Astrocyte (in vitro differentiated cells and primary cell): ENCODE data around the gene PDCD1. TPM values are rescaled to one million over a fixed set of nuclear protein-coding genes. Genes with fewer than 3 reads are reported as not detected.

Experiments
- DNase-seq: peaks from one replicate; pipeline ENCODE4 v3.0.0-alpha.2; 2010; ENCODE audit warnings: low read depth
- FAIRE-seq: peaks from 2 replicates; lab custom pipeline; 2011; peaks lifted over from hg19 to GRCh38; lab: Jason Lieb, UNC
- H2AFZ ChIP-seq: 2 replicates; pipeline ENCODE4 v1.6.0; 2012; ENCODE audit warnings: low read depth, low read length, inconsistent platforms
- H3K27ac ChIP-seq: 2 replicates; pipeline ENCODE4 v1.5.1; 2011; ENCODE audit warnings: low read depth, low read length, inconsistent platforms
- H3K27me3 ChIP-seq: 2 replicates; pipeline ENCODE4 v1.6.0; 2011; ENCODE audit warnings: low read length, inconsistent platforms; ENCODE audit not compliant: insufficient read depth
- H3K36me3 ChIP-seq: 2 replicates; pipeline ENCODE4 v1.5.1; 2011; ENCODE audit warnings: low read length, inconsistent platforms; ENCODE audit not compliant: insufficient read depth
- H3K4me1 ChIP-seq: 2 replicates; pipeline ENCODE4 v1.5.1; 2011; ENCODE audit warnings: low read length, inconsistent platforms; ENCODE audit not compliant: insufficient read depth
- H3K4me2 ChIP-seq: 2 replicates; pipeline ENCODE4 v1.6.0; 2012; ENCODE audit warnings: low read length, inconsistent platforms
- H3K4me3 ChIP-seq: 2 replicates; pipeline ENCODE4 v1.5.1; 2011; ENCODE audit warnings: low read depth, mild to moderate bottlenecking, low read length, inconsistent platforms; ENCODE audit not compliant: insufficient read depth
- H3K79me2 ChIP-seq: 2 replicates; pipeline ENCODE4 v1.6.0; 2012; ENCODE audit warnings: mild to moderate bottlenecking, low read length, inconsistent platforms; ENCODE audit not compliant: insufficient read depth
- H3K9ac ChIP-seq: 2 replicates; pipeline ENCODE4 v1.6.0; 2012; ENCODE audit warnings: mild to moderate bottlenecking, low read length, inconsistent platforms
- H3K9me3 ChIP-seq: 2 replicates; pipeline ENCODE4 v1.5.1; 2012; ENCODE audit warnings: low read depth, mild to moderate bottlenecking, low read length, inconsistent platforms; ENCODE audit not compliant: insufficient read depth
- H4K20me1 ChIP-seq: 2 replicates; pipeline ENCODE4 v1.6.0; 2012; ENCODE audit warnings: low read length, inconsistent platforms; ENCODE audit not compliant: insufficient read depth
- H3K27ac Mint-ChIP-seq: one replicate; pipeline ENCODE4 v1.8.0; 2021; ENCODE audit warnings: mild to moderate bottlenecking, mixed read lengths; ENCODE audit not compliant: unreplicated experiment
- H3K27me3 Mint-ChIP-seq: one replicate; pipeline ENCODE4 v1.8.0; 2021; ENCODE audit warnings: low read depth, mixed read lengths; ENCODE audit not compliant: unreplicated experiment
- H3K36me3 Mint-ChIP-seq: one replicate; pipeline ENCODE4 v1.8.0; 2021; ENCODE audit warnings: low read depth, mixed read lengths; ENCODE audit not compliant: unreplicated experiment
- H3K4me1 Mint-ChIP-seq: one replicate; pipeline ENCODE4 v1.8.0; 2021; ENCODE audit warnings: low read depth, mixed read lengths; ENCODE audit not compliant: unreplicated experiment
- H3K4me3 Mint-ChIP-seq: one replicate; pipeline ENCODE4 v1.8.0; 2021; ENCODE audit warnings: mild to moderate bottlenecking, moderate library complexity, mixed read lengths; ENCODE audit not compliant: unreplicated experiment
- H3K9me3 Mint-ChIP-seq: one replicate; pipeline ENCODE4 v1.8.0; 2021; ENCODE audit warnings: mild to moderate bottlenecking, mixed read lengths; ENCODE audit not compliant: unreplicated experiment
- CTCF ChIP-seq: IDR thresholded peaks from 2 replicates; pipeline ENCODE4 v1.5.1; 2011; ENCODE audit warnings: low read depth, mild to moderate bottlenecking, inconsistent platforms, low read length, moderate library complexity; ENCODE audit not compliant: insufficient read depth
- EZH2 ChIP-seq: IDR thresholded peaks from 2 replicates; pipeline ENCODE4 v1.6.1; 2012; ENCODE audit warnings: mild to moderate bottlenecking, low read length, inconsistent platforms; ENCODE audit not compliant: insufficient read depth
- total RNA-seq: library from RNA; stranded (reverse); gene quantifications from 2 replicates; pipeline ENCODE4 v1.2.1, GENCODE V29; 2021

Gene PDCD1
- total RNA-seq, 1 donor from 2014 or later, result not detected

GRCh38 chr2:241816431-241817121 lies 42.1 kb downstream of the PDCD1 start:
- Mint-ChIP-seq H3K27ac (no peak overlapping the region), H3K4me3 (no peak overlapping the region), H3K36me3 (no peaks in the 10 kb centered on the region), H3K9me3 (peaks cover 2% of the 10 kb centered on the region), H3K4me1 (no peaks in the 10 kb centered on the region), H3K27me3 (peaks cover 16% of the 10 kb centered on the region)
- Histone ChIP-seq H3K27me3 (no peaks in the 10 kb centered on the region), H3K79me2 (no peaks in the 10 kb centered on the region), H2AFZ (no peak overlapping the region), H3K4me3 (no peak overlapping the region), H4K20me1 (no peaks in the 10 kb centered on the region), H3K4me2 (no peak overlapping the region), H3K36me3 (no peaks in the 10 kb centered on the region), H3K27ac (no peak overlapping the region), H3K9ac (no peak overlapping the region), H3K4me1 (no peaks in the 10 kb centered on the region), H3K9me3 (no peaks in the 10 kb centered on the region)
- FAIRE-seq (no peak), DNase-seq (no peak)
- TF ChIP-seq CTCF, result no peak
- no peak for TF ChIP-seq EZH2

GRCh38 chr2:241815477-241816430 lies 42.9 kb downstream of the PDCD1 start:
- Histone ChIP-seq H3K27ac (no peak overlapping the region), H3K36me3 (no peaks in the 10 kb centered on the region), H3K27me3 (no peaks in the 10 kb centered on the region), H3K4me3 (no peak overlapping the region), H2AFZ (no peak overlapping the region), H3K79me2 (no peaks in the 10 kb centered on the region), H3K4me2 (no peak overlapping the region), H3K9me3 (no peaks in the 10 kb centered on the region), H4K20me1 (no peaks in the 10 kb centered on the region), H3K9ac (no peak overlapping the region), H3K4me1 (no peaks in the 10 kb centered on the region)
- TF ChIP-seq EZH2 (no peak), CTCF (no peak)
- Mint-ChIP-seq H3K4me3 (no peak overlapping the region), H3K9me3 (no peaks in the 10 kb centered on the region), H3K27me3 (peaks cover 14% of the 10 kb centered on the region), H3K27ac (no peak overlapping the region), H3K36me3 (no peaks in the 10 kb centered on the region), H3K4me1 (no peaks in the 10 kb centered on the region)
- no peak for DNase-seq
- FAIRE-seq, result no peak
